HEK293T (cell line): ENCODE results near the gene MAN1C1.

ENCODE experiments used
- PKNOX1 ChIP-seq: fragments of 450-650 bp; IDR thresholded peaks from 2 replicates; pipeline ENCODE4 v1.6.1; 2016
- SP1 ChIP-seq: fragments of 450-650 bp; IDR thresholded peaks from 2 replicates; pipeline ENCODE4 v1.6.1; 2017
- SUZ12 ChIP-seq: fragments of 450-650 bp; IDR thresholded peaks from 2 replicates; pipeline ENCODE4 v1.6.1; 2016; ENCODE audit warnings: mild to moderate bottlenecking
- TARDBP ChIP-seq: fragments of 450-650 bp; IDR thresholded peaks from 2 replicates; pipeline ENCODE4 v1.6.1; 2016

GRCh38 chr1:25744140-25744581 is 127.6 kb downstream of the MAN1C1 start:
- TF ChIP-seq SP1 (no peak), SUZ12 (no peak), TARDBP (no peak), PKNOX1 (no peak)
